Bronchial epithelial cell (primary cell): ENCODE data around the gene HMGCS2. TPM values are rescaled to one million over a fixed set of nuclear protein-coding genes. Genes with fewer than 3 reads are reported as not detected.

Source experiments
- DNase-seq: peaks from one replicate; pipeline ENCODE4 v3.0.0-alpha.2; 2010; ENCODE audit warnings: low read depth
- FAIRE-seq: peaks from 2 replicates; lab custom pipeline; 2011; peaks lifted over from hg19 to GRCh38; lab: Jason Lieb, UNC
- H3K27me3 ChIP-seq: 2 replicates; pipeline ENCODE4 v1.5.1; 2011; ENCODE audit warnings: low read length; ENCODE audit not compliant: control insufficient read depth, insufficient read depth
- H3K36me3 ChIP-seq: 2 replicates; pipeline ENCODE4 v1.5.1; 2011; ENCODE audit warnings: low read length; ENCODE audit not compliant: control insufficient read depth, insufficient read depth
- H3K4me3 ChIP-seq: 2 replicates; pipeline ENCODE4 v1.5.1; 2011; ENCODE audit warnings: mild to moderate bottlenecking, low read depth, low read length, control low read depth
- CTCF ChIP-seq: IDR thresholded peaks from 2 replicates; pipeline ENCODE4 v1.5.1; 2011; ENCODE audit warnings: mild to moderate bottlenecking, moderate library complexity, low read length, control low read depth, inconsistent platforms; ENCODE audit not compliant: insufficient read depth, severe bottlenecking
- total RNA-seq: library from RNA; depleted of rRNA; stranded (reverse); fragments of >200 nt; gene quantifications from 2 replicates; pipeline ENCODE4 v1.2.1, GENCODE V29; 2014

The HMGCS2 gene
- total RNA-seq, 1 donor from 2014 or later, result 0.26 TPM

GRCh38 chr1:119805746-119806145 lies 37.0 kb upstream of the HMGCS2 start:
- H3K36me3 ChIP-seq, result no peaks in the 10 kb centered on the region
- no peak overlapping the region for H3K4me3 ChIP-seq
- FAIRE-seq (no peak), DNase-seq (no peak)
- H3K27me3 ChIP-seq, result peaks cover 5% of the 10 kb centered on the region
- TF ChIP-seq CTCF, result no peak

DNA sequence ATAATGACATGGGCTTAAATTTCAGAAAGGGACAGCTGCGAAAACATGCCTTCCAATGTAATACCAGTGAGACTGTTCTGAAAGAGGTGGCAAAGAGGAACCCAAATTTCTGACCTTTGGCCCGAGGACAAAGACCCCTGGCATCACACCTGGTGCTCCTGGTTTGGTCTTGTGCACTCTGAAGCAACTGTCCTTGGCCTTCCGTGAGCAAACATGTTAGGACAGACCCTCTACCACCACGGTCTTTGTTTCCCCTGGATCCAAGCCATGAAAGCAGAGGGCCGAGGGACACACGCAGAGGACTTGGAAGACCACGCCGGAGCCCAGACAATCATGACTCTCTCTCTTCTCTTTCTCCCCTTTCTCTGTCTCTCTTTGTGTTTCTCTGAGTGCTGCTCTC lies 36.5 kb upstream of the HMGCS2 start:
- H3K4me3 ChIP-seq, result no peak overlapping the region
- FAIRE-seq (peak; percentile 28), DNase-seq (no peak)
- TF ChIP-seq CTCF, result no peak
- H3K36me3 ChIP-seq, result no peaks in the 10 kb centered on the region
- peaks cover 5% of the 10 kb centered on the region for H3K27me3 ChIP-seq

DNA sequence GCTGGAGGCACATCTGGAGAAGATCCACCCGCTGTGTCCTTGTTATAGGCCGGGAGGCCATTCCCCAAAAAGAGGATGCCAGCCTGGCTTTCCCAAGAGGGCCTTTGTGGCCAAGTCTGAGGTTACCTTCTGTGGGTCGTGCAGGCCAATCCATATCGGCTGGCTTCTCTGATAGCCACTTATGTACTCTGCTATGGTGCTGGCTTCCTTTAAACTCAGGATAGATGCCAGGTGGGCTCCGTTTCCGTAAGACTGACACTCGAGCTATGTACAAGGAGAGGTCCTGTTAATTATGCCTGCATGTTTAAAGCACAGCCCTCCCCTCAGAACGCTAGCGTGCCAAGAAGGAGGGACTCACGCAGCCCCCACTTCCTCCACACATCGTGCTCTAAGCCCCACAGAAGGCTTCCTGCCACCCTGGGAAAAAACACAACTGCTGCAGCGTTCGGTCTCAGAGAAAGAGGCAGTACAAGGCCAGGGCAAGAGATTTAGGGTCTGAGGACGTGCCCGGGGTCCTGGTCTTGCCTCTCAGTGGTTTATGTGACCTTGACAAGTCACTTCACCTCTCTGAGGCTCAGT lies 31.0 kb upstream of the HMGCS2 start:
- no peak for TF ChIP-seq CTCF
- no peak overlapping the region for H3K4me3 ChIP-seq
- no peaks in the 10 kb centered on the region for H3K27me3 ChIP-seq
- FAIRE-seq (no peak), DNase-seq (no peak)
- no peaks in the 10 kb centered on the region for H3K36me3 ChIP-seq

DNA sequence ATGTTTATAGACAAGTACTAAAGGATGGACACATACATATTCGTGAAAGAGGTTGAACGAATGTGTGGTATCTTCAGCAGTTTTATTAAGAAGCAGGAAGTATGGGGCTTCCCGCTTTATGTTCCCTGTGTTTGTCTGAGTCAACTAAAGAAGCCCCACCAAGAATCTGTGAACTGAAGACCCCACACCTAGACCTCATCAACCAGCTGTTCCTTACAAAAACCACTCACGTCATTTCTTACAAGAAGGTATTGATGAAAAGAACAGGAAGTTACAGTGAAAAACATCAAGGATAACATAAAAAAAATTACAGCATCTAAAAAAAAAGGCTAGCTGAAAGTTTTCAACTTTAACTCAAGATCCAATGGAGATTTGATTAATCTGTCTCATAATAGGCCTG lies 30.3 kb upstream of the HMGCS2 start:
- FAIRE-seq (no peak), DNase-seq (no peak)
- Histone ChIP-seq H3K4me3 (no peak overlapping the region), H3K27me3 (no peaks in the 10 kb centered on the region), H3K36me3 (no peaks in the 10 kb centered on the region)
- TF ChIP-seq CTCF, result no peak

DNA sequence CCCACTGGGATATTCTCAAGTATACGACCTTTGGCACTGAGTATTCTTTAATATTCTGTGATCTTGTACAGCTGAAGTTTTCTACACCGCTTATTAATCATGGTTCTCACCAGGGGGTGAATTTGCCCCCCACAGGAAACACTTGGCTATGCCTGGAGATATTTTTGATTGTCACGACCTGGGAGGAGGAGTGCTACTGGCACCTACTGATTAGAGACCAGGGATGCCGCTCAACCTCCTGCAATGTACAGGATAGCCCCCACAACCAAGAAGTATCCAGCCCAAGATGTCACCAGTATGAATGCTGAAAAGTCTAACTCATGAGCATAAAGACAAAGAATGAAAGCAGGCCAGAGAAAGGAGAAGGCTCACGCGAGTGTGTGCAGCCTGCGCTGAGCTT lies 28.9 kb upstream of the HMGCS2 start:
- no peaks in the 10 kb centered on the region for H3K27me3 ChIP-seq
- TF ChIP-seq CTCF, result no peak
- H3K36me3 ChIP-seq, result no peaks in the 10 kb centered on the region
- FAIRE-seq, result no peak
- H3K4me3 ChIP-seq, result no peak overlapping the region
- DNase-seq, result no peak

DNA sequence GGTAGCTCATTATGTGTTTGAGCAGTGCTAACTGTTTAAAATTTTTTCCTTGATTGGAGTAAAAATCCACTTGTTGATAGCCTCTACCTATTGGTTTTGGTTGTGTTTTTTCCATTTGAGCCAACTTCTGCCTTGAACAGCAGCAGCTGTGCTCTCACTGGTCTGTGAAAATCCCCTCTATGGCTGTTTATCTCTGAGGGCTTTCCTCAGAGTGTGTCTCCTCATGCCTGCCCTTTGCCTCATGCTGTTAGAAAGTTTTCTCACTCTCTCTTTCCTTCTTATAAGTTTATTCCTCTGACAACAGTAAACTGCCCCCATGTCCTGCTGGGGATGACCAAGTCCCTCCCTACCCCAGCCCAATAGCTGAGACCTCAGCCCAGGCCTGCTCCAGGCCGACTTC lies 28.5 kb upstream of the HMGCS2 start:
- H3K27me3 ChIP-seq, result no peaks in the 10 kb centered on the region

More for the DNA sequence above, 28.5 kb upstream of the HMGCS2 start:
- DNase-seq (no peak), FAIRE-seq (no peak)
- Histone ChIP-seq H3K36me3 (no peaks in the 10 kb centered on the region), H3K4me3 (no peak overlapping the region)
- no peak for TF ChIP-seq CTCF
